T-helper 1 cell treated with Interleukin-12 subunit alpha and Interleukin-12 subunit beta and Interleukin-4 antibody, amounts not matched to agents 30 μg/mL and 1 μg/mL, for 36 hours (primary cell): ENCODE data around the gene VRK1.

Experiments
- H3K27ac Mint-ChIP-seq: one replicate; pipeline ENCODE4 v1.8.0; 2021; ENCODE audit warnings: mild to moderate bottlenecking, mixed read lengths
- H3K27me3 Mint-ChIP-seq: one replicate; pipeline ENCODE4 v1.8.0; 2021; ENCODE audit warnings: low read depth, mixed read lengths
- H3K36me3 Mint-ChIP-seq: one replicate; pipeline ENCODE4 v1.8.0; 2021; ENCODE audit warnings: low read depth, mixed read lengths
- H3K4me1 Mint-ChIP-seq: one replicate; pipeline ENCODE4 v1.8.0; 2021; ENCODE audit warnings: low read depth, mixed read lengths
- H3K4me3 Mint-ChIP-seq: one replicate; pipeline ENCODE4 v1.8.0; 2021; ENCODE audit warnings: mild to moderate bottlenecking, moderate library complexity, mixed read lengths
- H3K9me3 Mint-ChIP-seq: one replicate; pipeline ENCODE4 v1.8.0; 2021; ENCODE audit warnings: mixed read lengths

VRK1 gene

DNA sequence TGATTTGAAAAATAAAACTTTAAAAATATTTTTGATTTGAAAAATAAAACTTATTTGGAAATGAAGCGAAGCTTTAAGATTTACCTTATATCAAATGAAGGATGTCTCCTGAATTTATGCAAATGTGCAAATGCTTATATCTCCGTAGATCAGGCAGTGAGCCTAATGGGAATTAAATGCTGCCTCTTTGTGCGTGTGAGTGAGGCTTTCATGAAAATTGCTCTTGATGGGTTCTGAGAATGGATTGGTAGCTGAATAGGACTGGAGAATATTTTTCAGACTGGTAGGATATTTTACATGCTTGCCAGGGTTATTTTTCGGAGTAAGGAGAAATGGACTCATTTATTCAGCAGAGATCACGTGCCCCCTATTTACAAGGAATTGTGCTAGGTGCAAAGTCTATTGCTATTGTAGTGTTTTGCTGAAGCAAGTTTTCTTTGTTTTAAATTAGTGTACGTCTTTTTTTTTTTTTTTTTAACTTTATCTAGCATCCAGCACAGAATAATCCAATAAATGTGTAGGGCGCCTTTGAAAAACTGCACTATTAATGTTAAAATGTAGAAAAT lies 2.4 kb downstream of the VRK1 start:
- Mint-ChIP-seq H3K4me1 (peaks cover 34% of the 10 kb centered on the region), H3K27ac (no peak overlapping the region), H3K36me3 (peaks cover 3% of the 10 kb centered on the region), H3K4me3 (peak overlapping the region; percentile 52), H3K27me3 (peaks cover 7% of the 10 kb centered on the region), H3K9me3 (no peaks in the 10 kb centered on the region)

DNA sequence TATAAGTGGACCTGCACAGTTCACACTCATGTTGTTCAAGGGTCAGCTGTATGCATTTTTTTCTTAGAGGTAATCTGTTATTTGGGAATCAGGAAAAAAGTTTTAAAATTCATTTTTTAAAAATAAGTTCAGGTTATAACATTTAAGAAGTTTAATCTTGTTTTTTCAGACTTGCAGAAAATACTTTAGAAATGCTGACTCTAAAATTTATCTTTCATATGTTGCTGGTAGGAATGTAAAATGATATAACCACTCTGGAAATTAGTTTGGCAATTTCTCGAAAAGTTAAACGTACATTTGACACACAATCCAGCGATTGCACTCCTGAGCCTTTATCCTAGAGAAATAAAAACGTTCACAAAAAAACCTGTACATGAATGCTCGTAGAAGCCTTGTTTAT lies 4.7 kb downstream of the VRK1 start:
- H3K4me1 Mint-ChIP-seq: peaks cover 40% of the 10 kb centered on the region
- H3K27ac Mint-ChIP-seq: no peak overlapping the region
- no peak overlapping the region for H3K4me3 Mint-ChIP-seq
- H3K36me3 Mint-ChIP-seq: peaks cover 5% of the 10 kb centered on the region
- no peaks in the 10 kb centered on the region for H3K27me3 Mint-ChIP-seq
- no peaks in the 10 kb centered on the region for H3K9me3 Mint-ChIP-seq

DNA sequence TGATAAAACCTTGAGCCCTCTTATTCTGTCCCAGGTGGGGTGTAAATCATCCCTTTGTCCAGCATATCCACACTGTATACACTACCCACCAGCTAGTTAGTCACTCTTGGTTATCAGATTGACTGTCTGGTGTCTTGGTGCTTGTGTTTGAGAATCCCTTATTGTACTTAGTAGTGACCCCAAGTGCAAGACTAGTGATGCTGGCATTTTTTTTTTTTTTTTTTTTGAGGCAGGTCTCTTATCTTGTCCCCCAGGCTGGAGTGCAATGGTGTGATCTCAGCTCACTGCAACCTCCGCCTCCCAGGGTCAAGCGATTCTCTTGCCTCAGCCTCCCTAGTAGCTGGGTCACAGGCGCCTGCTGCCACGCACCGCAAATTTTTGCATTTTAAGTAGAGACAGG lies 5.8 kb downstream of the VRK1 start:
- Mint-ChIP-seq H3K9me3 (no peaks in the 10 kb centered on the region), H3K27ac (no peak overlapping the region), H3K4me3 (no peak overlapping the region), H3K27me3 (no peaks in the 10 kb centered on the region), H3K4me1 (peaks cover 36% of the 10 kb centered on the region), H3K36me3 (peaks cover 9% of the 10 kb centered on the region)

DNA sequence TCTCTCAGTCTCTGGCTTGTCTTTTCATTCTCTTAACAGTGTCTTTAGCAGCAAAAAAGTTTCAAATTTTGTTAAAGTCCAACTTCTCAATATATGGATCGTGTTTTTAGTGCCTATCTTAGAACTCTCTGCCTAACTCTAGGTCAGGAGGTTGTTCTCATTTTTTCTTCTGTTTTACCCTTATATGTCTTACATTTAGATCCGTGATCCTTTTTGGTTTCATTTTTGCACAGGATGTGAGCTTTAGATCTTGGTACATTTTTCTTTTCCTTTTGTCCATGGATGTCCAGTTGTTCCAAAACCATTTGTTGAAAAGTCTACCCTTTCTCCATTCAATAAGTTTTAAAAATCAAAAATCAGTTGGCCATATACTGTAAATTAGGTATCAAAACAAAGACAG lies 6.8 kb downstream of the VRK1 start:
- peak overlapping the region; percentile 56 for H3K4me3 Mint-ChIP-seq

DNA sequence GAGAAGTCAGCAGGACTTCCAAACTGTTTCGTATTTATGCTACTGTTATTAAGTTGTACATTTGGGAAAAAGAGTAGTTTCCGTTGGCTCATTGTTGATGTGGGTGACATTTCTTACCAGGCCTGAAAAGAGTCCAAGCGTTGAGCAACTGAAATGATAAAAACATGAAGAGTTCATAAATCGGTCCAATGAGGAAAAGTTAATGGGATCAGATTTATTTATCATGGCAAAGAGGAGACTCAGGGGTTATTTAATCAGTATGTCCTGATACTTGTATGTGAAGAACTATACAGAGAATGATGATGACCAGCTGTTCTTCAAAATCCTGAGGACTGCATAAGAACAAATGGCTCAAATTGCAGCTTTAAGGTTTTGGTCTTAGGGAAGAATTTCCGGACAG lies 7.7 kb downstream of the VRK1 start:
- Mint-ChIP-seq H3K4me1 (peaks cover 27% of the 10 kb centered on the region), H3K36me3 (peaks cover 13% of the 10 kb centered on the region), H3K27me3 (no peaks in the 10 kb centered on the region), H3K4me3 (no peak overlapping the region), H3K9me3 (no peaks in the 10 kb centered on the region), H3K27ac (no peak overlapping the region)

More for the DNA sequence above, 6.8 kb downstream of the VRK1 start:
- H3K27ac Mint-ChIP-seq: peak overlapping the region; percentile 73
- peaks cover 13% of the 10 kb centered on the region for H3K36me3 Mint-ChIP-seq
- no peaks in the 10 kb centered on the region for H3K27me3 Mint-ChIP-seq
- peaks cover 29% of the 10 kb centered on the region for H3K4me1 Mint-ChIP-seq
- no peaks in the 10 kb centered on the region for H3K9me3 Mint-ChIP-seq

DNA sequence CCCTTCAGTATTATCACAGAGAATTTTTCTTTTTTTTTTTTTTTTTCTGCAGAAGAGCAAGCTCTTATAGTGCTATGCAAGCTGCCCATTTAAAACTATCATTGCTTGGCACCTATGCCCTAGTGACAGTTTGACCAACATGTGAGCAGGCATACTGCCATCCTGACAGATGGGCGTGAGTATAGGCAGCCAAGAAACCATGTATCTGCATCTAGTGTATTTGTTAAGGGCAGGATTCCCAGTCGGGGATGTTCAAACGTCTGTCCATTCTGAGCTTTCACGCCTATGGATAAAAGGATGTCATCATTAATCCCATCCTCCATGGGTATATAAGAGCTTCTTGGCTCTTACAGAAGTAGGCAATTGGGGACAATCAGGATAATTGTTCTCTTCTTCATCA lies 8.8 kb downstream of the VRK1 start:
- Mint-ChIP-seq H3K27me3 (no peaks in the 10 kb centered on the region), H3K36me3 (peaks cover 15% of the 10 kb centered on the region), H3K4me3 (no peak overlapping the region), H3K27ac (no peak overlapping the region), H3K9me3 (no peaks in the 10 kb centered on the region), H3K4me1 (peaks cover 26% of the 10 kb centered on the region)

DNA sequence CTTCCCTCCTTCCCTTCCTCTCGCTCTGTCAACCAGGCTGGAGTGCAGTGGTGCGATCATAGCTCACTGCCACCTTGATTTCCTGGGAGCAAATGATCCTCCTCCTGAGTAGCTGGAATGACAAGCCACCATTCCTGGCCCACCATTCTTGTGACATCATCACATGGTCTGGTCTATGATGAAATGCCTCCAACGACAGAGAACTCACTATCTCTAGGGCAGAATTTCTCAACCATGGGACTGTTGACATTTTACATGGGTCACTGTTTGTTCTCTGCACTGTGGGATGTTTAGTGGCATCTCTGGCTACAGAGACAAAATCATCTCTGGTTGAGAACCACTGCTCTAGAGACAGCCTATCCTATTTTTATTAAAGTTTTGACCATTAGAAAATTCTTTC lies 9.7 kb downstream of the VRK1 start:
- H3K4me3 Mint-ChIP-seq: no peak overlapping the region
- H3K36me3 Mint-ChIP-seq: peaks cover 18% of the 10 kb centered on the region
- H3K27me3 Mint-ChIP-seq: no peaks in the 10 kb centered on the region
- H3K4me1 Mint-ChIP-seq: peaks cover 32% of the 10 kb centered on the region
- H3K9me3 Mint-ChIP-seq: no peaks in the 10 kb centered on the region
- no peak overlapping the region for H3K27ac Mint-ChIP-seq

DNA sequence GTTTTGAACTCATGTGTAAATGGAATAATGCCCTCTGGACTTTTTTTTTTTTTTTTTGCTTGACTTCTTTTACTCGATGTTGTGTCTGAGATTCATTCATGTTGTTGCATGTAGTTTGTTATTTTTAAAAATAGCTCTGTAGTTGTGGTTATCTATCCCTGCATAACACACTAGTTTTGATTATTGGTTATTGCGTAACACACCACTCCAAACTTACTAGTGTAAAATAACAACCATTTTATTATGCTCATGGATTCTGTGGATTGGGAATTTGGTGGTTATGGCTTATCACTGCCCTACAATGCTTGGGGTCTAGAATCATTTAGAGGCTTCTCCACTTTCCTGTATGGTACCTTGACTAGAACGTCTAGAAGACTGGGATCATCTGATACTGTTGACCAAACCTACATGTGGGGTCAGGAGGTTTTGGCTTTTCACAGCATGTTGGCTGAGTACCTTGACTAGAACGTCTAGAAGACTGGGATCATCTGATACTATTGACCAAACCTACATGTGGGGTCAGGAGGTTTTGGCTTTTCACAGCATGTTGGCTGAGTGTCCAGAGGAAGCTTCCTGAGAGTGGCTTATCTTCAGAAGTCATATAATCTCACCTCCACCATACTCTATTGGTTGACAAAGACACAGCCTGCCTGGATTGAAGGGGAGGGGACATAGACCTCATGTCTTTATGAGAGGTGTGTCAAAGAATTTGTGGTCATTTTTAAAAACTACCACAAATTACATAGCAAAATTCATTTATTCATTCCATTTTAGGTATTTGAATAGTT lies 11.6 kb downstream of the VRK1 start:
- Mint-ChIP-seq H3K27ac (no peak overlapping the region), H3K9me3 (no peaks in the 10 kb centered on the region), H3K4me3 (no peak overlapping the region), H3K36me3 (peaks cover 18% of the 10 kb centered on the region), H3K4me1 (peaks cover 35% of the 10 kb centered on the region), H3K27me3 (no peaks in the 10 kb centered on the region)

DNA sequence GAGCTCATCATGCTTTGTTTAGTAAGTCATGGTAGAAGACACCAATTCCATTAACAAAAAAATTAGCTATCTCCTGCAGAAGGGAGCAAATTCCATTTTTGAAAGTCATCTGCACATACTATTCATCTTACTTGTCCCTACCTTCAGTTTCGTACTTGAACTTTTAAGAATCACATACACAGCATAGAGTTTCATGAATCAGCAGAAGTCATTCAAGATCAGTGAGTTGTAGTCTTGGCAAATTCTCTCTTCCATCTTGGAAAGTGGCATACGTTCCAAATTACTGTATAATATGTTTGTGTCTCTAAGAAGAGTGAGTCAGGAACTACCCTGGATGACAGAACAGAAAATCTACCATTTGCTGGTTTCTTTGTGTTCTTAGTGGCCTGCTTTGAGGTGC lies 14.1 kb downstream of the VRK1 start:
- Mint-ChIP-seq H3K27me3 (no peaks in the 10 kb centered on the region), H3K27ac (no peak overlapping the region), H3K4me3 (no peak overlapping the region), H3K9me3 (no peaks in the 10 kb centered on the region), H3K36me3 (peaks cover 18% of the 10 kb centered on the region), H3K4me1 (peaks cover 27% of the 10 kb centered on the region)

DNA sequence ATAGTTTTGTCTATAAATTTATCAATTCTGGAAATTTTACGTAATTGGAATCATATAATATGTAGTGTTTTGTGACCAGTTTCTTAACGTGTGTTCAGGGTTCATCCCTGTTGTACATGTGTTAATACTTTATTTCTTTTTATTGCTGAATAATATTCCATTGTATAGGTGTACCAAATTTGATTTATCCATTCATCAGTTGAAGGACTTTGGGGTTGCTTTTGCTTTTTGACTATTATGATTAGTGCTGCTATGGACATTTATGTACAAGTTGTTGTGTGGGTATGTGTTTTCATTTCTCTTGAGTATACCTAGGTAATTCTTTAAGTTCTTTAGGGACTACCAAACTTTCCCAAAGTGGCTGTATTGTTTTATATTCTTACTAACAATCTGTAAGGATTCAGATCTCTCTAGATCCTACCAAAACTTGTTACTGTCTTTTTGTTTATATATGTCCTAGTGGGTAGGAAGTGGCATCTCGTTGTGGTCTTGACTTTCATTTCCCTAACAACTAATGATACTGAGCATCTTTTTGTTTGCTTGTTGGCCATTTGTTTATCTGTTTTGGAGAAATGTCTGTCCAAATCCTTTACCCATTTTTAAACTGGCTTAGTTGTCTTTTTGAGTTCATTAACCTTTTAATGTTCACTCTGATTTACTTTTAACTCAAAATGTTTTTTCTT lies 14.9 kb downstream of the VRK1 start:
- Mint-ChIP-seq H3K4me3 (no peak overlapping the region), H3K36me3 (peaks cover 13% of the 10 kb centered on the region), H3K4me1 (peaks cover 28% of the 10 kb centered on the region), H3K9me3 (no peaks in the 10 kb centered on the region), H3K27ac (no peak overlapping the region), H3K27me3 (no peaks in the 10 kb centered on the region)

DNA sequence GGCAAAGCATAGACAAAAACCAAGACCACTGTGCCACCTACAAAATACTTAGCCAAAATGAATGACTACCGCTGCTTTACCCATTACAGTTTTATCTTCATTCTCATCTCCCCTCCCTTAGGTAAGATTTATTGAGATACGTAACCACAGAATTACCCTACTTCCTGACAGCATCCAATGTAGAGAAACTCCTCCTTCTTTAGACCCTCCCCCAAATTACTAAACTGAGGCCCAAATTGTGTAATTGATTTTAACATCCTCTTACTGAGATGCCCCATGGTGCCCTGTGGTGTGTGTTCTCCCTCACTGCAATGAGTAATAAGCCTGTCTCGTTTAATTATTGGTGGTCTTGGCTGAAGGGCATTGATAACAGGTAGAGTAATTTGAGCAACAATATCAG lies 19.1 kb downstream of the VRK1 start:
- Mint-ChIP-seq H3K4me3 (no peak overlapping the region), H3K4me1 (peaks cover 23% of the 10 kb centered on the region), H3K27me3 (no peaks in the 10 kb centered on the region), H3K9me3 (no peaks in the 10 kb centered on the region), H3K36me3 (peaks cover 5% of the 10 kb centered on the region), H3K27ac (no peak overlapping the region)

DNA sequence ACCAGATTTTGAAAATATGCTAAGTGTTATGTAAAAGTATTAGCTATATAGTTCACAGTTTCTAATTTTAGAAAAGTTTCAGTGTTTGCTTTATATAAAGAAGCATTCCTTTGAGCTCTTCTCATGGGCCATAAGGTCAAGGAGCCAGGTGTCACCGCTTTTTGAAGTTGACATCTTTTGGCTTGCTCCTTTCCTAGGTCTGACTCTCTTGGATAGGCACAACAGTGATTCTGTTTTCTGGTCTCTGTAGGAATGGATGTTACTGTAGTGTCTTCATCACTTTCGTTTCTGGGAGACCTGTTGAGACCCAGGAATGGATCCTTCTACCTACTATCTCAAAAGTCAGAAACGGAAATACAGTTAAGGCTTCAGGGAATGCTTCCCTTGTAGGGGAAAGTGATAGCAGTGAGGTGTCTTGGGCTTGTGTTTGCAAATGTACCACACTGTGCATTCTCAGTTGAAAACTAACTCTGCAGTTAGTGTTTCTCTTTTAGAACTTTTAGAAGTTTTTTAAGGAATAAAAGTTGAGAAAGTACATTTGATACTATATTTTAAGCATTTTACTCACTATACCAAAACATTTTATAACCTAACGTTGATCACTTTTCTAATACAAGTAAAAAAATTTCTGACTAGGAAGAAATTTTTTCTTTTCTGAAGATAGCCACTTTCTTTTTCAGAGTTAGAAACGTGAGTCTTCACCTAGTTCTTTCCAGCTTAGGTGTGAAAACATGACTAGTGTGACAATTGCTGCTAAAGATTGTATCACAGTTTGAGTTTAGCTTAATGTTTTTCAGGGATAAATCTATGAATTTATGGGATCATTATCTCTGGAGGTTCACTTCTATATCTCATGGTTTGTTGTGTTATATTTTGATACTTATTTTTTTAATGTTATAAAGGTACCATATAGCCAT lies 20.8 kb downstream of the VRK1 start:
- Mint-ChIP-seq H3K27ac (no peak overlapping the region), H3K27me3 (no peaks in the 10 kb centered on the region), H3K9me3 (no peaks in the 10 kb centered on the region), H3K4me3 (no peak overlapping the region), H3K4me1 (peaks cover 14% of the 10 kb centered on the region), H3K36me3 (peaks cover 5% of the 10 kb centered on the region)

DNA sequence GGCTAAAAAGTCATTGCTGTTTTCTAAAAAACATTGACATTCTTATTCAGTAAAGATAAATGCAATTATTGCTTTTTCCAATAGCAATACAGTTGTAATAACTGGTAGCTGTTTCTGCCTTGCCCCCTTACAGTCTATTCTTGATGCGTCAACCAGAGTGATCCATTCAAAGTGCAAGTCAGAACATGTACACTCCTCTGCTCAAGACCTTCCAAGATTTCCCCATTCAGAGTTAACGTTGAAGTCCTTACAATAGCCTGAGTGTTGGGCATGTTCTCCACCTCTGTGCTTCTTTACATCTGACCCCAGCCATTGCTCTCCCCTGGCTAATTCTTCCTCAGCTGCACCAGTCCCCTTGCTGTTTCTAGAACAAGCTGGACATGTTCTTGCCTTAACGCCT lies 24.3 kb downstream of the VRK1 start:
- Mint-ChIP-seq H3K27me3 (no peaks in the 10 kb centered on the region), H3K27ac (no peak overlapping the region), H3K36me3 (peaks cover 12% of the 10 kb centered on the region), H3K4me1 (peaks cover 14% of the 10 kb centered on the region), H3K4me3 (no peak overlapping the region), H3K9me3 (no peaks in the 10 kb centered on the region)

DNA sequence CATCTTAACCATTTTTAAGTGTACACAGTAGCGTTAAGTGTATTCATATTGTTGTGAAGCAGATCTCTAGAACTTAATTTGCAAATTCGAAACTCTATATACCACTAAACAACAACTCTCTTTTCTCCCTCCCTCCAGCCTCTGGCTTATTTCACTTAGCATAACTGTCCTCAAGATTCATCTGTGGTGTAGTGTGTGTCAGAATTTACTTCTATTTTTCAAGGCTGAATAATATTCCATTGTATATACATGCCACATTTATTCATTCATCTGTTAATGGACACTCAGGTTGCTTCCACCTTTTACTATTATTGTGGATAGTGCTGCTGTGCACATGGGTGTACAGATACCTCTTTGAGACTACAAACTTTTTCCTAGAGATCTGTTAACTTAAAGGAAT lies 26.5 kb downstream of the VRK1 start:
- Mint-ChIP-seq H3K27ac (no peak overlapping the region), H3K9me3 (peaks cover 13% of the 10 kb centered on the region), H3K27me3 (no peaks in the 10 kb centered on the region), H3K4me3 (no peak overlapping the region), H3K4me1 (peaks cover 11% of the 10 kb centered on the region), H3K36me3 (peaks cover 21% of the 10 kb centered on the region)
